ENCODE results near the gene GNPTAB. TPM values are rescaled to one million over a fixed set of nuclear protein-coding genes. Genes with fewer than 3 reads are reported as not detected.

Gene GNPTAB
- total and polyA plus RNA-seq, 2 of the 8 experiments (the other 6 are each of a cell fraction or from before 2014, with no cell fraction given) = 21.5 to 51.3 TPM

DNA sequence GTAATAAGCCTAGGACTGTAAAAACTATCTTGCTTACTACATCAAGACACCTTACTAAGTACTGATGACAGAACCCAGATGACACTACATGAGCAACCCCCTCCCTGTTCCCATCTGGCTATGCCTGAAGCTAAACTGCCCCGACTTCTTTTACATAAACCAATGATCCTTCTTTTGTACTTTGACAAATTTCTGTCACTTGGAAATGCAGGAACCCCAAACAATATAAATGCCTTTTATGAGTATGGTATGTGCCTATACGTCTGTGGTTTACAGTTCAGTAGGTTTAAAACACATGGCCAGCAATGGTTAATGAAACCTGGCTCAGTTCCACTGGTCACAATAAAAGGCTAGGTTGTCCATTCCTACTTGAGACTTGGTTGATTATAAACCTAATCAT, 97.6 kb downstream of the GNPTAB start (continued):
- TF ChIP-seq RNF2 (IDR thresholded peaks at IDR 0.05; ENCODE audit: borderline replicate concordance, low read depth, low read length, missing control alignments, poor library complexity, severe bottlenecking) (no peak), JUND (IDR thresholded peaks at IDR 0.05; ENCODE audit: low read length) (no peak)
- TF ChIP-seq, protein P1, sequence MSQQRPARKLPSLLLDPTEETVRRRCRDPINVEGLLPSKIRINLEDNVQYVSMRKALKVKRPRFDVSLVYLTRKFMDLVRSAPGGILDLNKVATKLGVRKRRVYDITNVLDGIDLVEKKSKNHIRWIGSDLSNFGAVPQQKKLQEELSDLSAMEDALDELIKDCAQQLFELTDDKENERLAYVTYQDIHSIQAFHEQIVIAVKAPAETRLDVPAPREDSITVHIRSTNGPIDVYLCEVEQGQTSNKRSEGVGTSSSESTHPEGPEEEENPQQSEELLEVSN (IDR thresholded peaks at IDR 0.05) = no peak
